Astrocyte (in vitro differentiated cells and primary cell): Measurements from ENCODE around the gene AQP7.

Experiments used
- CTCF ChIP-seq: IDR thresholded peaks from 2 replicates; pipeline ENCODE4 v1.5.1; 2011; ENCODE audit warnings: low read depth, mild to moderate bottlenecking, inconsistent platforms, low read length, moderate library complexity; ENCODE audit not compliant: insufficient read depth
- EZH2 ChIP-seq: IDR thresholded peaks from 2 replicates; pipeline ENCODE4 v1.6.1; 2012; ENCODE audit warnings: mild to moderate bottlenecking, low read length, inconsistent platforms; ENCODE audit not compliant: insufficient read depth

- no peak for TF ChIP-seq CTCF
- no peak for TF ChIP-seq EZH2
Measured at GRCh38 chr9:33381231-33381791, 21.1 kb downstream of the AQP7 start.
